OCI-M2 (cell line): ENCODE measurements around the gene NSMF.

Experiments
- DNase-seq: peaks from one replicate; lab custom pipeline; 2025; ENCODE audit not compliant: unreplicated experiment; lab: John Stamatoyannopoulos, UW

Gene NSMF

DNA sequence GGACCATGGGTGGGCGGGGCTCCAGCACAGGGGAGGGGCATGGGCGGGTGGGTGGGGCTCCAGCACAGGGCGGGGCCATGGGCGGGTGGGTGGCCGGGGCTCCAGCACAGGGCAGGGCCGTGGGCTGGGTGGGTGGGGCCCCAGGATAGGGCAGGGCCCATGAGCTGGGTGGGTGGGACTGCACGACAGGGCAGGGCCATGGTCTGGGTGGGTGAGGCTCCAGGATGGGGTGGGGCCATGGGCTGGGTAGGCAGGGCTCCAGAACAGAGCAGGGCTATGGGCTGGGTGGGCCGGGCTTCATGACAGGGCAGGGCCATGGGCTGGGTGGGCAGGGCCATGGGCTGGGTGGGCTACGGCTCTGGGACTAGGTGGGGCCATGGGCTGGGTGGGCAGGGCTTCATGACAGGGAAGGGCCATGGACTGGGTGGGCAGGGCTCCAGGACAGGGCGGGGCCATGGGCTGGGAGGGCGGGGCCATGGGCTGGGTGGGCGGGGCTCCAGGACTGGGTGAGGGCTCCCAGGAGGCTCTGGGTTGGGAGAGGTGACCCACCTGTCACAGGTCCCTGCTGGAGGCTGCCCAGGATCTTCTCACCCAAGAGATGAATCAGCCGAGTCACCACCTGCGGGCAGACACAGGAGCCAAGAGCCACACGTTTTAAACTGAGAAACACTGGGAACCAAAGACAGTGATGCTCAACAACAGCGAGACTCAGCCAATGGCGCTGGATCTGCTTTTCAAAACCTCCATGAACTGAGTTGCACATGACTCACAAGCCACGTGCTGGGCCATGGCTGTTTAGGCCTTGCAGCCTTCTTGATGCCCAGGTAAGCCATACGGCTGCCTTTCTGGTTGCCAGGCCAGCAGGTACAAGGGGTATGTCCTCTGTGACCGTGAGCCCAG lies 33.6 kb upstream of the NSMF start:
- DNase-seq: peak; percentile 16

DNA sequence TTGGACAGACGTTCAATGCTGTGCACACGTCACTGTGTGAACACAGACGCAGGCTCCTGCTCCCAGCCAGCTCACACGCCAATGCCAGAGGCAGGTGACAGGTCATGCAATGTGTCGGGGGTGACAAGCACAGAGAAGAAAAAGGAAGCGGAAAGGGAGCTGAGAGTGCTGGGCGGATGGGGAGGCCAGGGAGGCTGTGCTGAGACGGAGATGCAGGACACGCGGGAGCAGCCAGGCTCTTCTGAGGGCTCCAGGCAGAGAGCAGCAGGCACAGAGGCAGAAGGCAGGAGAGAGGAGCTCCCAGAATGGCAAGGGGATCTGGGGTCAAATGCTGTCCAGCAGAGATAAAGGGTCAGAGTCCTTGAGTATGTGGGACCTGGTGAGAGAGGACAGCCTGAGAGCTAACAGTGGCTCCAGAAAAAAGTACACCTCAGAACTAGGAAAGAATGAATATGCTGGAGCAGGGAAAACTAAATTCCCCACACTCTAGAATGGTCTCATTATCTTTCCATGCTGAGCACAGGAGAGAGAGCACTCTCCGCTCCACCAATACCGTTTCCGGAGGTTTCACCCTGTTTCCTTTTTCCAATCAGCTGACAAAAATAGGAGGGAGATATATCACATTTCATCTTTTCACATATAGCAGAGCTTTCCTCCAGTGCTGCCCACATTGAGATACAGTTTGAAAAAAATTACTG lies 32.8 kb upstream of the NSMF start:
- DNase-seq: peak; percentile 6

DNA sequence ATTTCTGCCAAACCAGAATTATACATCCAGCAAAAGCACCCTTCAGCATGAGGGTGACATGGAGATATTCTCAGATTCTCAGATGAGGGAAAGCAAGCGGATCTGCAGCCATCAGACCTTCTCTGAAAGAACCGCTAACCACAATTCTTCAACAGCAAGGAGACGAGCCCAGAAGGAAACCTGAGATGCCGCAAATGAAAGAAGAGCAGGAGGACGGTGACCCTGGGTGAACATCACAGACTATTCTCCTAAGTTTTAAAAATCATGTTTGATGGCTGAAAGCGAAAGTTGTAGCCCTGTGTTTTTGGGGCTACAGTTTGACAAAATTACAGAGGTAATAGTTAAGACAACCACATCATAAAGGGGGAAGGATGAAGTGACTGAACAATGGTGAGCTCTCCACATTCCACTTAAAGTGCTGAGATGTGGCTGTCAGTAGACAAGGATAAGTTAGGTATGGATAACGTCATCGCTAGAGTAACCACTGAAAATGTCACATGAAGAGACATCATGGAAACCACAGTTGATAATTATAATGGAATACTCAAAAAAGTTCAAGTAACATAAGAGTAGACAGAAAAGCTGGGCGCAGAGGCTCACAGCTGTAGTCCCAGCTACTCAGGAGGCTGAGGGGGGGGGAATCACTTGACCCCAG lies 31.5 kb upstream of the NSMF start:
- DNase-seq: no peak

DNA sequence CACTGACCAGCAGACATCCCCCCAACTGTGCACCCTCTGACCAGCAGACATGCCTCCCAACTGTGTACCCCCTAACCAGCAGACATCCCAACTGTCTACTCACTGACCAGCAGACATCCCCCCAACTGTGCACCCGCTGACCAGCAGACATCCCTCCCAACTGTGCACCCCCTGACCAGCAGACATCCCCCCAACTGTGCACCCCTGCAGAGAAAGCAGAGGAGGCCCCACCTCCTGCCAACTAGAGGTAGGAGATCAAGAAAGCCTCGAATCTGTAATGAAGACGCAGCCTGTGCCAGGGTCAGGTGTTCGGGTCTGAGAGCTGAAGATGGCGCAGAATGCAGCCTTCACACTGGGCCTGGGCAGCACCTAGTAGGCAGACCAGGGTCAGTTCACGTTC lies 29.8 kb upstream of the NSMF start:
- DNase-seq: no peak

DNA sequence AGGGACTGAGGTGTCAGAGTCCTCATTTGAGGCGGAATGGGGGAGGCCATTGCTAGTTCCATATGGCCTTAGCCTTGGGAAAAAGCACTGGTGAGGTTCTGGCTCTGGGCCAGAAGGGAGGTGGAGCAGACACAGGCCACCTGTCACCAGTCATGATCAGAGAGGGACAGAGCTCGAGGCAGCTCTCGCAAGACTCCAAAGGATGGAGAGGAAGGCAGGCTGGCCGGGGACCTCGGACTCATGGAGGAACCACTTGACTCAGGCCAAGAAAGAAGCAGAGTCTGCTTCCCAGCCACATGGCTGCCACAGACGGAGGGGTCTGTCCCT lies 29.2 kb upstream of the NSMF start:
- no peak for DNase-seq

DNA sequence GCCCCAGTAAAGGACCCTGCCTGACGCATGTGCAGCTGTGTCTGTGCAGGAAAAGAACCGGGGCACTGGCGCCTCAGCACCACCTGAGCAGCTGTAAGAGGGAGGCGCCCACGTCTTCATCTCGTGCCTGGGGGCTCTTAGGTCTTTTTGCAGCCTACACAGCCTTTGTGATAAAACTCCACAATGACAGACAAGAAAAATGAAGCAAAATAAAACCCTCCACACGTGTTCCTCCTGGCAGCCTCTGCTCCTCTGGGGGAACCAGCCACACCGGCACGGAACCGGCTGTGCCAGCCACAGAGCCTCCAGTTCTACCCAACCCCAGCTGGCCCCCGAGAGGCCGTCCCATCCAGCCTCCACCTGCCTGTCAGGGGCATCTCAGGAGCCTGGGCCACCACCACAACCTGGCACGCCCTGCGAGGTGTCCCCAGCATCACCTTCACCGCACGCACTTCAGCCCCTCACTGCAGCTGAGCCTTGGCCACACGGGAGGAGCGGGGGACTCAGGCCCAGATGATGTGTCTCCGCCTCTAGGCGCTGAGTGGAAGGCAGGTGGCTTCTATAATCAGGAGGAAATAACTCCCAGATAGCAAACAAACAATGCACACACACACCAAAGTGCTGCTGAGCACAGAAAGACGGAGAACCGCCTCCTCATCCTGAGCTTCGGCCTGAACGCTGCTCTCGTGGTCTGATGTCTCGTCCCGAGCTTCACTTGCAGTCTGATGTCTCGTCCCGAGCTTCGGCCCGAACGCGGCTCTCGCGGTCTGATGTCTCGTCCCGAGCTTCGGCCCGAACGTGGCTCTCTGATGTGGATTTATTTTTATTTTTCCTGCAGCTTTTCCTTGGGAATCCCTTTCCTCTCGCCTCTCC lies 28.6 kb upstream of the NSMF start:
- no peak for DNase-seq

DNA sequence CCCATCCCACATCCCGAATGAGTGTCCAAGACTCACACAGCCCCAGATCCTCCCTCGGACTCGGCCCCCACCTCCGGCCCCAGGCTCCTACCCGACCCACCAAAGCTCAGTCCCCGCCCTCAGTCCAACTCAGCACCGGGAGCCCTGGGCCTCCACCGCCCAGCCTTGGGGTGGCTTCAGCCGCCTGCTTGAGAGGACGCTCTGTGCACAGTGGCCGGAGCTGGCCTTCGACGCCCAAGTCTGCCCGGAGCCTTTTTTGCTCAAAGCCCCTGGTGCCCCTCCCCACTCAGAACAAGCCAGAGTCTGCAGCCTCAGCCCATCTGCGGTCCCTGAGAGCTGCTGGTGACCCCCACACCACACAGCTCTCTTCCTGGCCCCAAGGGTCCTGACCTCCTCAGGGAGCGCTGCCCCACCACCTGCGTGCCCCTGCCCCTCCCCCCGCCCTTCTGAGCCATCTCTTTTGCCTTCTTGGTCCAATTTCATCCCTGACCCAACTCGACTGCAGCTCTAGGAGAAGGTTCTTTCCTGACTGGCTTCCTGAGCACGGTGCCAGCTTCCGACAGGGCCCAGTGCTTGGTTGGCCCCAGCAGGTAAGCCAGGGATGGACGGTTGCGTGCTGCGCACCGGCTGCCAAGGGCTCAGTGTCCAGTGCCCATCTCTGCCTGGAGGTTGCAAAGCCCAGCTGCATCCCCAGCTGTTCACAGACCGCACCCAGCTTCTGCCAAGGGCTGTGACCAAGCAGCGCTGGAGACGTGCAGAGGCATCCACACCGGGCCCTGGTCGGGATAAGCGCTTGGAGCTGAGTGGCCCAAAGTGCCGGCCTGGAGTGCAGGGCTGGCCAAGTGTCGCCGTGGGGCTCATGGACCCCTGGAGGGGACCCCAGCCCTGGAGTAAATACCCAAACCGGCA lies 27.7 kb upstream of the NSMF start:
- DNase-seq: no peak

DNA sequence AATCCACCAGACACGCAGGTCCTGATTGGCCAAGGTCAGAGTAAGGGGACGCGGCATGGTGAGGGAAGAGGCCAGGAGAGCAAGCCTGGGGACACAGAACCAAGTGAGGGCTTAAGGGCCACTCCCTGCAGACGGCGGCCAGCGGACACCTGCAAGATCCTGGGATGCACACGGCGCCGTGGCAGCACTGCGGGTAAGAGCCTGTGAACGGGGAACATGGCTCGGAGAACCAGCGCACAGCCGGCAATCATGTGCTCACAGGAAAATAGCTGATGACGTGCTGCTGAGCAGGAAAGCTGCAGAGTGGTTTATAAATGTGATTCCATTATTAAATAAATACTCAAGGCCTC lies 27.0 kb upstream of the NSMF start:
- no peak for DNase-seq

DNA sequence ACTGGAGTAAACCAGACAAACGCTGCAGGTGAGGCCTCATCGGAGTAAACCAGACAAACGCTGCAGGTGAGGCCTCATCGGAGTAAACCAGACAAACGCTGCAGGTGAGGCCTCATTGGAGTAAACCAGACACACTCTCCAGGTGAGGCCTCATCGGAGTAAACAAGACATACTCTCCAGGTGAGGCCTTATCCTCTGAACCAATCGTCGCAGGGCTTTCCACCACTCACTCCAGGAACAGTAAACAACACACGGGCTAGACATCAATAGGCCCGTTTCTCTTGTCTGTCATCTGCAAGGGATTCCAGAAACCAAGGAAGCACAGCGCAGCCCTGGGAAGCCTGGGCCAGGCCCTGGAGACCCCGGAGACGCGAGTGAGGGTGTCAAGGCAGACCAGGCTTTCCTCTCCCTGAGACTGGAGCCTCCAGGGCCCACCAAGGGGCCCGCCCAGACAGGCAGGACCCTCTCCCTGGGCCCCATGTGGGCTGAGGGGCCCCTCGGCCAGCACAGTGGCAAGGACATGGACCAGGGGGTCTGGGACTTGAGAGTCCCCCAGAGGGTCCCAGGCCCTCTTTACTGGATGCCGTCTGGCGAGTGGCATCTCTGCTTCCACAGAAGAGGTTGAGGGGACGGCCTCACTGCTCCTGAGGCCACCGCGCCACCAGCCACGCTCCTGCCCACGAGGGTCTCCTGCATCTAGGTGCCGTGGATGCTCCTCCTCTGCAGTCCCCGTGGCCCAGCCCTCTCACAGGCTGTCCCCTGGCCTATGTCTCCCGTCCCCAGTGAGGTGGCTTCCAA lies 26.4 kb upstream of the NSMF start:
- DNase-seq: no peak

DNA sequence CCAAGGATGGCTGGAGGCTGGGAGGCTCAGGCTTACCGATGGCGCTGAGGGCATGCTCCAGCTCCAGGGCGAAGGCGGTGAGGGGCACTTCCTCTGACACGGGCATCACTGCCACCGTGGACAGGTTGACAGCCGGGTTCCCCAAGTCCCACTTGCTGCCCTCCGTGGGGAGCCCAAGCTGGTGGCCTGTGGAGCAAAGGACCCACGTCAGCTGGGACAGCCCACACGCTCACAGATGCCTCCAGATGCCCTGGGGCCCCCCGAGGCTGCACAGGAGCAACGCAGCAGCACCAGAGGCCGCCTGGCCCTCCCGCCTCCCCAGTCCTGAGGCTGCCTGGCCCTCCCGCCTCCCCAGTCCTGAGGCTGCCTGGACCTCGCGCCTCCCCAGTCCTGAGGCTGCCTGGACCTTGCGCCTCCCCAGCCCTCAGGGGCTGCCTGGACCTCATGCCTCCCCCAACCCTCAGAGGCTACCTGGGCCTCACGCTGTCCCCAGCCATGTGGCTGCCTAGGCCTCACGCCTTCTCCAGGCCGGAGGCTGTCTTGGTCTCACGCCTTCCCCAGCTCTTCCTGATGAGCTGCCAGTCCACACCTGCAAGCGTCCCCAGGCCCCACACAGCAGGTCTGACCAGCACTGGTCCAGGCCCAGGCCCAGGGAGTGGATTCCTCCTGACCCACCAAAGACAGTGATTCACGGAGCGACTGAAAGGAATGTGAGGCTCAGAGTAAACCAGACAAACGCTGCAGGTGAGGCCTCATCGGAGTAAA lies 25.6 kb upstream of the NSMF start:
- no peak for DNase-seq

DNA sequence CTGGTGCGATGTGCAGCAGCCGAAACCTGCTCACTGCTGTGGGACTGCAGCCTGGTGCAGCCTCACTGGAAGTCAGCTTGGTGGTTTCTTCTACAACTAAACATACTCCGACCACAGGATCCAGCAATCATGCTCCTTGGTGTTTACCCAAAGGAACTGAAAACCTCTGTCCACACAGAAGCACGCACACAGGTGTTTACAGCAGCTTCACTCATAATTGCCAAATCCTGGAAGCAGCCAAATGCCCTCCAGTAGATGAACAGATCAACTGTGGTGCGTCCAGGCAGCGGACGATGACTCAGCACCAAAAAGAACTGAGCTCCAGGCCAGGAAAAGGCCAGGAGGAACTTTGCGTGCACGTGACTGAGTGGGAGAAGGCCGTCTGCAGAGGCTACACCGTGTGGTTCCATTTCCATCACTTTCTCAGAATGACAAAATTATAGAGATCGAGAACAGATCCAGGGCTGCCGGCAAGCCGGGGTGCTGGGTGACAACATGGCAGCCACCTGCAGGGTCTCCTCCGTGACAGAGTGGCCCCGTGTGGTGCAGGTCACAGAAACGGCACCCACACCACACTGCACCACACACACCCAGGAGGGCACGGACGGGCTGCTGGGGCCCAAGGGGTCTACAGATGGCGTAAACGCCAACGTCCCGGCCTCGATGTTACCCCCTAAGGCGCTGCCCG lies 23.1 kb upstream of the NSMF start:
- no peak for DNase-seq

DNA sequence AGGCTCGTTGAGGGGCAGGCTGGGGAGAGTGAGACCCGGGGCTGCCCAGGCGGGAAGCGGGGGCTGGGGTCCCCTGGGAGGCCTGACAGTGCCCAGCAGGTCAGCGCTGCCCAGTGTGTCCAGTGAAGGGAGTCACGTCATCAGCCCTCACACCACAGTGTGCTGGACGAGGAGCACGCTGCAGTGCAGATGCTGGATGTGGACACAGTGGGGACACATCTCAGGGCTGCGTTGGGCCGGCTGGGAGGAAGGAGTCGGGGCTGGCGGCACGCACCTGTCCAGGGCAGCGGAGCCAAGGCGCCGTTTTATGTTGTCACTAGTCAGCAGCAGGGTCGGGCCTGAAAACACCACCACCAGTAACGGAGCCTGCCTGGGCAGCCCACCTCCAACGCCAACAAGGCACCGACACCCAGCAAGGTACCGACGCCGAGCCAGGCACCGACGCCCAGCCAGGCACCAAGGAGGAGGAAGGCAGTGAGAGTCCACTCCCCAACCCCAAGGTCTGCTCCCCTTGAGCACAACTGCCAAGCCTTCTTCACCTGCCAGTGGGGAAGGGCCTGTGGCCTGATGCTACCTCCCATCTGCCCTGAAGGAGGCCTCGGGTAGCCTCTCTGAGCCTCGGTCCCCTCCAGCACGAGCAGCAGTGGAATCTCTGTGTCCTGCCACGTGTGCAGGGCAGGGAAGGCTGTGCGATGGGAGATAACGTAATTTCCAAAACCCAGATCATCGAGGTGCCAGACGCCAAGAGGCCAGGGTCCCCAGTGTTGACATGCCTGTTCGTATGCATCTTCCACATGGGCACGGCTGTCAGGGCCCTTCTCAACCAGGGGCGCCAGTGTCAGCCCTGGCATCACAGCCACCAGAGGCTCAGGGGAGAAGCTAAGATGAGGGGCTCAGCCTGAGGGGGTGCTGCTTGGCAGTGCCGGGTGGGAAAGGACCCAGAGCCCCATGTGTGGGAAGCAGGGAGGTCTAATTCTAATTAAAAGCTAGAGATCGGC lies 21.9 kb upstream of the NSMF start:
- DNase-seq: no peak

DNA sequence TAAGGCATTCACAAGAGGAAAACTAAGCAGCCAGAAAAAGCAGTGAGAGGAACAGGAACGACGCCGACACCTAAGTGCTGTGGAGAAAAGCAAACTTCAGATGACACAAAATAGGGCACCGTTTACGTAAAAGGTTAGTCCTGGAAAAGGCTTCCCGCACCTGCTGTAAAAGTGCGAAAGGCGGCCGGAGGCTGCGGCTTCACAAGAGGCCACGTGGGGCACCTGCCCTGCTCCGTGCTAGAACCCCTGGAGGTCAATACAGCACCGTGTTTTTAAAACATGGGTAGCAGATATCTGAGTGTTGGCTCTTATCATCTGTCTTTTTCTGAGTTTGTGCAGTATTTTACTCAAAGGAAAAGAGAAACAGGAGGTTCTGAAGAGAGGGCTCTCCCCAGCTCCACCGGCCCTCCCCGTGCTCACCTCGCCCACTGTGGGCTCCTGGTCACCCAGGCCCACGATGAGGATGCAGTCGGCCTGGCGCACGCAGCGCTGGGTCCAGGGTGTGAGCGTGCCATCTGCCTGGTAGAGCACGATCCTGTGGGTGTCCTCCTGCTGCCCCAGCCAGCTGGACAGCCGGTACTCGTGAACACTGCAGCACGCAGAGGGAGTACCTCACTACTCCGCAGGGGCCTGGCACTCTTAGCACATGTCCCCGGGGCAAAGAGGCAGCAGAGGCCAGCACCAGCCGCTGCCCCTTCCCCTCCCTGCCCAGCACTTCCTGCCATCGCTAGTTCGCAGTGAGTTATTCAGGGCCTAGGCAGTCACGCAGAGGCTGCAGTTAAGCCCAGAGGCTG lies 21.0 kb upstream of the NSMF start:
- no peak for DNase-seq

DNA sequence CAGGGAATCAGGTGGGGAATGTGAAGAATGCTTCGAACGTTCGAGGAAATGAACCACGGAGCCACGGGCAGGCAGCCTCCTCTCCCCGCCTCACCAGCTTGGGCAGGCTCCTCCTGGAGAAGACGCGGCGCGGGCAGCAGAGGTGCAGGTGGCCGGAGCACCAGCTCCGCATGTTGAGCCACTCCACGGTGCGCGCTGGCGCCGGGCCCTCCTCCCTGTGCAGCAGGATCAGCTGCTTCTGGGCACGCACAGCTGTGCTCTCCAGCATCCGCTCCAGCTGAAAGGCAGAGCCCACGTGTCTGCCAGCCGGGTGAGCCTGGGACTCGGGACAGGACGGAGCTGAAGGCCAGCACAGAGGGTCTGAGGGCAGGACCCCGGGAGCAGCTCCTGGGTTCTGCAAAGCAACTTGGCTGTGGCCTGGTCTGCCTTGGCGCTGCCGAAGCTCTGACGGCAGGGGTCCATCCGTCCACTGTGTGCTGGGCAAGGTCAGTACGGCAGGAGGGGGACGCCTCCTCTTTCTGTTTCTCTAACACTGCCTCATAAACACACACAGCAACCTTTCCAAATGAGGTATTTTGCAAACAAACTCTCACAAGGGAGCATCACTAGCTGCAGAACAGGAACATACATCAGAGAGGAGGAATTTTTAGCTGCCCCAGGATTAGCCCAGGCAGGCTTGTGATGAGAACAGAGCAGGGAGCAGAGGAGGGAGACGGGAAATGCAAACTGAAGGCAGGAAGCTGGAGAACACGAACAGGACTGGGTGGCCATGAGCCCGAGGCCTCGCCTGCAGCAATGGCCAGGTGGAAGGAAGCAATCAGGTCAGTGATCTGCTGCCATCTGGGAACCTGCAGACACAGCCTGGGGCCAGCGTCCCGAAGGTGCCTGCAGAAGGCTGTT lies 20.1 kb upstream of the NSMF start:
- DNase-seq: no peak

DNA sequence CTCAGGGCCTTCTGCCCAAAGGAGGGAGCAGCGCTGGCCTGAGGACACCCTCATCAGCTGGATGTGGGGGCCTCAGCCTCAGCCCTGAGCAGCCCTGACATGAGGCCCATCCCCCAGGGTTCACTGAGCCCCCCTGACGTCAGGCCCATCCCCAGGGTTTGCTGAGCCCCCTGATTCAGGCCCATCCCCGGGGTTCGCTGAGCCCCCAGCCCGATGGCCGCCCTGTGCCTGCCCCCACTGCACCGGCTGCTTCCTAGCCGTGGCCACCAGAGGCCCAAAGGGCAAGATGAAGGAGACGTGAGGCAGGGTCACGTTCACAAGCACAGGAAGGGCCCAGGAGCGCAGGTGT lies 19.5 kb upstream of the NSMF start:
- DNase-seq: no peak
